ENCODE results near the gene MBNL3.

DNA sequence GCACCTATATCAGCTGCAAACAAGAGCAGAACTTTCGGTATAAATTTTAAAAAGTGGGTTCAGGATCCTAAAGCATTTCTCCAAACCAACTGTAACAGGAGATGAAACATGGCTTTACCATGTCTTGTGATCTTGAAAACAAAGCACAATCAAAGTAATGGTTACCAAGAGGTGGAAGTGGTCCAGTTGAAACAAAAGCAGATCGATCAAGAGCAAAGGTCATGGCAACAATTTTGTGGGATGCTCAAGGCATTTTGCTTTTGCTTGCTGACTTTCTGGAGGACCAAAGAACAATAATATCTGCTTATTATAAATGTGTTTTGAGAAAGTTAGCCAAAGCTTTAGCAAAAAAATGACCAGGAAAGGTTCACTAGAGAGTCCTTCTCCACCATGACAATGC is 152.7 kb downstream of the MBNL3 start:
- TF ChIP-seq, protein P1, sequence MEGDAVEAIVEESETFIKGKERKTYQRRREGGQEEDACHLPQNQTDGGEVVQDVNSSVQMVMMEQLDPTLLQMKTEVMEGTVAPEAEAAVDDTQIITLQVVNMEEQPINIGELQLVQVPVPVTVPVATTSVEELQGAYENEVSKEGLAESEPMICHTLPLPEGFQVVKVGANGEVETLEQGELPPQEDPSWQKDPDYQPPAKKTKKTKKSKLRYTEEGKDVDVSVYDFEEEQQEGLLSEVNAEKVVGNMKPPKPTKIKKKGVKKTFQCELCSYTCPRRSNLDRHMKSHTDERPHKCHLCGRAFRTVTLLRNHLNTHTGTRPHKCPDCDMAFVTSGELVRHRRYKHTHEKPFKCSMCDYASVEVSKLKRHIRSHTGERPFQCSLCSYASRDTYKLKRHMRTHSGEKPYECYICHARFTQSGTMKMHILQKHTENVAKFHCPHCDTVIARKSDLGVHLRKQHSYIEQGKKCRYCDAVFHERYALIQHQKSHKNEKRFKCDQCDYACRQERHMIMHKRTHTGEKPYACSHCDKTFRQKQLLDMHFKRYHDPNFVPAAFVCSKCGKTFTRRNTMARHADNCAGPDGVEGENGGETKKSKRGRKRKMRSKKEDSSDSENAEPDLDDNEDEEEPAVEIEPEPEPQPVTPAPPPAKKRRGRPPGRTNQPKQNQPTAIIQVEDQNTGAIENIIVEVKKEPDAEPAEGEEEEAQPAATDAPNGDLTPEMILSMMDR (IDR thresholded peaks at IDR 0.05 in 2 of 3, conservative IDR thresholded peaks at IDR 0.05 in 1 of 3; ENCODE audit: borderline replicate concordance in 1 of 3, insufficient read depth in 1 of 3, low read depth in 2 of 3, low read length in 2 of 3) = no peak
- TF ChIP-seq POLR2AphosphoS5 (IDR thresholded peaks at IDR 0.05; ENCODE audit: low read depth, low read length) (no peak), ATF3 (IDR thresholded peaks at IDR 0.05) (no peak), EZH2 (IDR thresholded peaks at IDR 0.05) (no peak), EZH2phosphoT487 (IDR thresholded peaks at IDR 0.05; ENCODE audit: borderline replicate concordance) (no peak), SP1 (IDR thresholded peaks at IDR 0.05; ENCODE audit: low read depth) (no peak), FOSL1 (IDR thresholded peaks at IDR 0.05; ENCODE audit: low read depth) (no peak), YY1 (IDR thresholded peaks at IDR 0.05; ENCODE audit: extremely low read depth, insufficient replicate concordance, low read depth, low read length) (no peak), SIN3A (IDR thresholded peaks at IDR 0.05; ENCODE audit: low read depth) (no peak), ZNF274 (IDR thresholded peaks at IDR 0.05; ENCODE audit: low read depth, low read length) (no peak), POLR2A (IDR thresholded peaks at IDR 0.05; ENCODE audit: borderline replicate concordance, extremely low read depth, insufficient read depth, insufficient read length) (no peak), ZFX (IDR thresholded peaks at IDR 0.05) (no peak), RAD21 (IDR thresholded peaks at IDR 0.05; ENCODE audit: low read depth) (no peak)
- TF ChIP-seq, protein P2, sequence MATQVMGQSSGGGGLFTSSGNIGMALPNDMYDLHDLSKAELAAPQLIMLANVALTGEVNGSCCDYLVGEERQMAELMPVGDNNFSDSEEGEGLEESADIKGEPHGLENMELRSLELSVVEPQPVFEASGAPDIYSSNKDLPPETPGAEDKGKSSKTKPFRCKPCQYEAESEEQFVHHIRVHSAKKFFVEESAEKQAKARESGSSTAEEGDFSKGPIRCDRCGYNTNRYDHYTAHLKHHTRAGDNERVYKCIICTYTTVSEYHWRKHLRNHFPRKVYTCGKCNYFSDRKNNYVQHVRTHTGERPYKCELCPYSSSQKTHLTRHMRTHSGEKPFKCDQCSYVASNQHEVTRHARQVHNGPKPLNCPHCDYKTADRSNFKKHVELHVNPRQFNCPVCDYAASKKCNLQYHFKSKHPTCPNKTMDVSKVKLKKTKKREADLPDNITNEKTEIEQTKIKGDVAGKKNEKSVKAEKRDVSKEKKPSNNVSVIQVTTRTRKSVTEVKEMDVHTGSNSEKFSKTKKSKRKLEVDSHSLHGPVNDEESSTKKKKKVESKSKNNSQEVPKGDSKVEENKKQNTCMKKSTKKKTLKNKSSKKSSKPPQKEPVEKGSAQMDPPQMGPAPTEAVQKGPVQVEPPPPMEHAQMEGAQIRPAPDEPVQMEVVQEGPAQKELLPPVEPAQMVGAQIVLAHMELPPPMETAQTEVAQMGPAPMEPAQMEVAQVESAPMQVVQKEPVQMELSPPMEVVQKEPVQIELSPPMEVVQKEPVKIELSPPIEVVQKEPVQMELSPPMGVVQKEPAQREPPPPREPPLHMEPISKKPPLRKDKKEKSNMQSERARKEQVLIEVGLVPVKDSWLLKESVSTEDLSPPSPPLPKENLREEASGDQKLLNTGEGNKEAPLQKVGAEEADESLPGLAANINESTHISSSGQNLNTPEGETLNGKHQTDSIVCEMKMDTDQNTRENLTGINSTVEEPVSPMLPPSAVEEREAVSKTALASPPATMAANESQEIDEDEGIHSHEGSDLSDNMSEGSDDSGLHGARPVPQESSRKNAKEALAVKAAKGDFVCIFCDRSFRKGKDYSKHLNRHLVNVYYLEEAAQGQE (IDR thresholded peaks at IDR 0.05; ENCODE audit: low read depth) = no peak

Measured in HCT116 (cell line).